HUES64 (cell line): ENCODE results near the gene SHROOM3.
A peak's percentile ranks its signal among the peaks of the same experiment; 100 is the strongest.
"Not testable (repeated sequence)": the region's sequence is repeated elsewhere in the genome, so short reads cannot be mapped to it uniquely, and the experiment has no call there.

ENCODE experiments used
- H3K27ac ChIP-seq: 2 replicates; pipeline ENCODE4 v1.7.0; 2013; ENCODE audit warnings: low read depth, low read length, inconsistent platforms
- H3K27me3 ChIP-seq: 2 replicates; pipeline ENCODE4 v1.6.1; 2013; ENCODE audit warnings: mild to moderate bottlenecking, low read length; ENCODE audit not compliant: insufficient read depth
- H3K36me3 ChIP-seq: 2 replicates; pipeline ENCODE4 v1.6.1; 2013; ENCODE audit warnings: mild to moderate bottlenecking, low read length; ENCODE audit not compliant: insufficient read depth
- H3K4me1 ChIP-seq: 2 replicates; pipeline ENCODE4 v1.6.1; 2013; ENCODE audit warnings: mild to moderate bottlenecking, low read length, moderate library complexity; ENCODE audit not compliant: insufficient read depth
- H3K4me3 ChIP-seq: 2 replicates; pipeline ENCODE4 v1.5.1; 2013; ENCODE audit warnings: mild to moderate bottlenecking, low read length, moderate library complexity
- H3K9ac ChIP-seq: 2 replicates; pipeline ENCODE4 v1.6.1; 2013; ENCODE audit warnings: mild to moderate bottlenecking, low read depth, low read length
- H3K9me3 ChIP-seq: 2 replicates; pipeline ENCODE4 v1.6.1; 2013; ENCODE audit warnings: low read depth, low read length; ENCODE audit not compliant: insufficient read depth
- WGBS: fragments of 150-250, 120-280 bp; methylation state at CpG from one replicate; pipeline ENCODE4 v1.1.7; 2013; ENCODE audit warnings: missing lambda C conversion rate; 5-methylcytosine and 5-hydroxymethylcytosine counted together

The SHROOM3 gene

DNA sequence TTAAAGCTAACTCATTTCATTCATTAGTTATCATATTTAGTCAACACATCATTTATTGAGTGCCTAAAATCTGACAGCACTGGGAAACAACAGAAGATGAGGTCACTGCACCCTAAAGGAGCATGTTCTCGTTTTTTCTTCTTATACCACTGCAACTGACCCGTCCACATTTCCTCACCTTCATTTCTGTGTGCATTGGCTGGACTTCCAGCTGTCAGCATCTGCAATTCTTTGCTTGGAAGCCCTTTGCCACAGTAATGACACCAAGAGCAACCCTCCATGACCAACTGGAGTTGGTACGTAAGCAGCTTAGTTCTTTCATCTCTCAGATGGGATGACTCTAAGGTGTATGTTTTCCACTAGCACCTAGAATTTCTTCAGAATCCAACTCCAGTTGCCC lies 13.2 kb downstream of the SHROOM3 start:
- Histone ChIP-seq H3K9me3 (no peaks in the 10 kb centered on the region), H3K27me3 (no peaks in the 10 kb centered on the region), H3K9ac (no peak overlapping the region), H3K27ac (no peak overlapping the region), H3K4me1 (peaks cover 34% of the 10 kb centered on the region), H3K36me3 (no peaks in the 10 kb centered on the region), H3K4me3 (no peak overlapping the region)
- 92% methylated on average over 3 of the region's 3 CpGs for WGBS

DNA sequence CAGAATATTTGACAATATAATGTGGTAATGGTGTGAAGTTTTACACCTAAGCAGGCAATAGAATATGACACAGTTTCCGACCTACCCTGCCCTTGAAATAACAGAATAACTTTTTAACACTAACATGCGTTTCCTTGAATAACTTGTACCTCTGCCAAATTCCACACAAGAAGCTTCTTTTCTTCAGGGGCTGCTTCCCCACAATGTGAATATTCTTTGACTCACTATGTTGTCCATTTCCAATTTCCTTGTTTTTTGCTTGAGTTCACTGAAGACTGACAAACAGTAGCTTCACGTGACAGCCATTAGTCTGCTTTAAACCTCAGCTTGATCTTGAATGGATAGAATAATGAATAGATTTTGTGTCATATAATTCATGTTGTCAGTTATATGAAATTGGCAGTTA lies 14.3 kb downstream of the SHROOM3 start:
- H3K4me1 ChIP-seq, result peaks cover 30% of the 10 kb centered on the region; the same call in 1 of the 2 replicates
- H3K36me3 ChIP-seq, result no peaks in the 10 kb centered on the region
- H3K9ac ChIP-seq, result no peak overlapping the region
- H3K27ac ChIP-seq, result peak overlapping the region; percentile 24; the same call in 1 of the 2 replicates
- H3K9me3 ChIP-seq, result no peaks in the 10 kb centered on the region
- no peaks in the 10 kb centered on the region for H3K27me3 ChIP-seq
- WGBS, result 92% methylated on average over 3 of the region's 3 CpGs
- H3K4me3 ChIP-seq, result no peak overlapping the region

DNA sequence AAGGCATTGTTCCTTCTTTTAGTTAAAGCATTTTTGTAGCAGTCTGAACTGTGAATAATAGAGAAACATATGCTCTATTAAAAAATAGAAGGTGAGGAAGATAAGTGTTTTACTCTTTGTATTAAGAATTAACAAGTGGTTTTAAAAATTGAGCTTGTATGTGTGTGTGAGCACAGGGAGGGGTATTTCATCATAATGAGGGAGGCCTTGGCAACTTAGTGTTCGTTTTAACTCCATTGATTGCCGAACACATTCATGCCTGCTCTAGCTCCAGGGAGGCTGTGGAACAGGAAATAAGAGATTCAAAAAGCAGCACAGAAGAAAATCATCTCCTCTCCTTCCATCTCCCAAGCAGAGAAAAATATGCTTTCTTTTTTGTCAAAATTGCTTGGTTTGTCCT lies 14.8 kb downstream of the SHROOM3 start:
- Histone ChIP-seq H3K27me3 (no peaks in the 10 kb centered on the region), H3K9ac (no peak overlapping the region), H3K4me1 (peaks cover 30% of the 10 kb centered on the region; the same call in 1 of the 2 replicates)

DNA sequence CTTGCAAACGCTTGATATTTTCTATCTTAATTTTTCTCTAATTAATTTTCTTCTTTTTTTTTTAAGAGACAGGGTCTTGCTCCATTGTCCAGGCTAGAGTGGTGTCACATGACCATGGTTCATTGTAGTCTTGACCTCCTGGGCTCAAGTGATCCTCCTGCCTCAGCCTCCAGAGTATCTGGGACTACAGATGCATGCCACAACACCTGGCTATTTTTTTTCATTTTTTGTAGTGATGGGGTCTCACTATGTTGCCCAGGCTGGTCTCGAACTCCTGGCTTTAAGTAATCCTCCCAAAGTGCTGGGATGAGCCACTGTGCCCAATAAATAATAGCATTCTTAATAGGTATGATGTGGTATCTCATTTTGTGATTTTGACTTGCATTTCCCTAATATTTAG lies 18.2 kb downstream of the SHROOM3 start:
- Histone ChIP-seq H3K4me3 (no peak overlapping the region), H3K27ac (no peak overlapping the region), H3K9me3 (no peaks in the 10 kb centered on the region), H3K9ac (no peak overlapping the region), H3K4me1 (peaks cover 25% of the 10 kb centered on the region), H3K36me3 (no peaks in the 10 kb centered on the region), H3K27me3 (no peaks in the 10 kb centered on the region)
- 76% methylated on average over 2 of the region's 2 CpGs for WGBS

More for the DNA sequence above, 14.8 kb downstream of the SHROOM3 start:
- Histone ChIP-seq H3K4me3 (no peak overlapping the region), H3K9me3 (no peaks in the 10 kb centered on the region), H3K36me3 (no peaks in the 10 kb centered on the region), H3K27ac (peak overlapping the region; percentile 24; the same call in 1 of the 2 replicates)
- 59% methylated on average over 2 of the region's 2 CpGs for WGBS

DNA sequence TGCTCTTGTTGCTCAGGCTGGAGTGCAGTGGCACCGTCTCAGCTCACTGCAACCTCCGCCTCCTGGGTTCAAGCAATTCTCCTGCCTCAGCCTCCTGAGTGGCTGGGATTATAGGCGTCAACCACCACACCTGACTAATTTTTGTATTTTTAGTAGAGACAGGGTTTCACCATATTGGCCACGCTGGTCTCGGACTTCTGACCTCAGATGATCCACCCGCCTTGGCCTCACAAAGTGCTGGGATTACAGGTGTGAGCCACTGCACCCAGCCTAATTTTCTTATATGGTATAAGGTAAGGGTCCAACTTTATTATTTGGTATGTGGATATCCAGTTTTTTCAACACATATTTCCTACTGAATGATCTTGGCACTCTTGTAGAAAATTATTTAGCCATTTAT lies 19.0 kb downstream of the SHROOM3 start:
- H3K4me1 ChIP-seq, result peaks cover 26% of the 10 kb centered on the region
- not testable (repeated sequence) for H3K9me3 ChIP-seq, H3K36me3 ChIP-seq, H3K27ac ChIP-seq, H3K27me3 ChIP-seq, H3K4me3 ChIP-seq, H3K9ac ChIP-seq
- WGBS, result 96% methylated on average over 6 of the region's 6 CpGs

DNA sequence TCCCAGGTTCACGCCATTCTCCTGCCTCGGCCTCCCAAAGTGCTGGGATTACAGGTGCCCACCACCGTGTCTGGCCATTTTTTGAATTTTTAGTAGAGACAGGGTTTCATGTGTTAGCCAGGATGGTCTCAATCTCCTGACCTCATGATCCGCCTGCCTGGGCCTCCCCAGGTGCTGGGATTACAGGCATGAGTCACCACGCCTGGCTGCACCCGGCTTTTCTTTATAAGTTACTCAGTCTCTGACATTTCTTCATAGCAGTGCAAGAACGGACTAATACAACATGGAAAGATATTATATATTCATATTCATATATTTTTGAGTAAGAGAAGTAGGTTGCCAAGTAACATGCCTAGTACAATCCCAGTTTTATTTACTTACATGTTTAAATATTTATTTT lies 22.9 kb downstream of the SHROOM3 start:
- peak overlapping the region; percentile 78 for H3K27ac ChIP-seq
- H3K9me3 ChIP-seq, result peaks cover 6% of the 10 kb centered on the region; the same call in 1 of the 2 replicates
- H3K4me1 ChIP-seq, result peaks cover 28% of the 10 kb centered on the region
- WGBS, result 91% methylated on average over 6 of the region's 7 CpGs
- H3K36me3 ChIP-seq, result no peaks in the 10 kb centered on the region; the same call in 1 of the 2 replicates
- peak overlapping the region; percentile 69; the same call in 1 of the 2 replicates for H3K9ac ChIP-seq
- H3K27me3 ChIP-seq, result no peaks in the 10 kb centered on the region
- H3K4me3 ChIP-seq, result no peak overlapping the region

DNA sequence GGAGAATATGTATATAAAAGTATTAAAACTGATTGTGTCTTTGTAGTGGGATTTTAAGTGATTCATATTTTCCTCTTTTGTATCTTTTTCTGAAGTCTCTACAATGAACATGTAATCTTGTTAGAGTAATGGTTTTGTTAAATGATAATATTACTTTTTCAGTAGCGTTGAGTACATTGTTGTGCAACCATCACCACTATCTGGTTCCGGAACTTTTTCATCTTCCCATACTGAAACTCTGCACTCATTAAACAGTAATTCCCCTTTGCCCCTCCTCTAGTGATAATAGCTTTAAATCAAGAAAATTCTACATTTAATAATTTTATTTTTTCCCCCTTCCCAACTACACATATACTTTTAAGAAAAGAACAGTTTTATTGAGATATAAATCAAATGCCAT lies 23.3 kb downstream of the SHROOM3 start:
- peaks cover 28% of the 10 kb centered on the region for H3K4me1 ChIP-seq
- peak overlapping the region; percentile 78 for H3K27ac ChIP-seq
- H3K9me3 ChIP-seq, result peaks cover 9% of the 10 kb centered on the region
- H3K27me3 ChIP-seq, result no peaks in the 10 kb centered on the region
- peak overlapping the region; percentile 69 for H3K9ac ChIP-seq
- no peak overlapping the region for H3K4me3 ChIP-seq
- H3K36me3 ChIP-seq, result no peaks in the 10 kb centered on the region; the same call in 1 of the 2 replicates
- 91% methylated on average over 2 of the region's 2 CpGs for whole genome bisulfite sequencing

DNA sequence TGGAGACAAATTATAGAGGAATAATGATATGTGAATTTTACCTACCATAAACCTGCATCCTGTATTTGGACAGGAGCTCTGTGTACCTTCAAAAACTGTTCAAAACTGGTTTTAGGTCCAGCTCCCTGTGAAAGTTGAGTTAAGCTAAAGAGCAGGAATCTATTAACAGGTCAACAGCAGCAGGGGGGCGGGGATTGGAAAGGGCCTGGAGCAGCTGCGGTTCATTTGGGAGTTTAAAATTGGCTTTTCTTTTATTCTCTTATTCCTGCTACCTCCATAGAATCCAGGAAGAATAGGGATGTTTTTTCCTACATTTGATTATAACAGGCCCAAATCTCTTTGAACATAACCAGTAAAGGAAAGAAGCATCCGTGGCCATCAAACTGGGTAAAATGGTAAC lies 23.8 kb downstream of the SHROOM3 start:
- WGBS, result 0% methylated on average over 2 of the region's 3 CpGs
- H3K4me3 ChIP-seq, result peak overlapping the region; percentile 33; the same call in 1 of the 2 replicates
- H3K27ac ChIP-seq, result peak overlapping the region; percentile 78
- H3K9ac ChIP-seq, result peak overlapping the region; percentile 69
- peaks cover 28% of the 10 kb centered on the region for H3K4me1 ChIP-seq
- peaks cover under 1% of the 10 kb centered on the region; the same call in 1 of the 2 replicates for H3K36me3 ChIP-seq
- H3K27me3 ChIP-seq, result no peaks in the 10 kb centered on the region
- H3K9me3 ChIP-seq, result peaks cover 14% of the 10 kb centered on the region

DNA sequence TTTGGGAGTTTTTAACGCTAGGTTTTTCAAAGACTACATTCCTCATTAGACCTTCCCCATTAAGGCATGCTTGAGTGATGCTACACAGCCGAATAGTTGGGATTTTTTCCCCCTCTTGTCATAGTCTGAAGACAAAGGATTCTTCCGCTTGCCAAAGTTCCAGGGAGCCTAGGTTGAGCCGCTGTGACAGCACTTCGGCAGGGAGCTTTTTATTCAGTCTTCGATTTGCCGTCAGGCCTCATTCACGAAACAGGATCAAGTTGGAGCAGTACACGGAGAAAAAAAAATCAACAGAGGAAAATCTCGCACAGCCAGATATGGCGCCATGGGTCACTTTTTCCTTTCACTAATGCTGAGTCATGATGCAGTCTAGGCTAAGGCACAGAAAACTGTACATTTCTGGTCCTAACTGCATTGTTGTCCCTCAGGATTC lies 24.3 kb downstream of the SHROOM3 start:
- 10% methylated on average over 11 of the region's 11 CpGs for WGBS
- Histone ChIP-seq H3K9ac (peak overlapping the region; percentile 69), H3K36me3 (peaks cover 4% of the 10 kb centered on the region; the same call in 1 of the 2 replicates), H3K4me1 (peaks cover 28% of the 10 kb centered on the region), H3K9me3 (peaks cover 19% of the 10 kb centered on the region), H3K27me3 (no peaks in the 10 kb centered on the region), H3K27ac (peak overlapping the region; percentile 78), H3K4me3 (peak overlapping the region; percentile 33; the same call in 1 of the 2 replicates)

DNA sequence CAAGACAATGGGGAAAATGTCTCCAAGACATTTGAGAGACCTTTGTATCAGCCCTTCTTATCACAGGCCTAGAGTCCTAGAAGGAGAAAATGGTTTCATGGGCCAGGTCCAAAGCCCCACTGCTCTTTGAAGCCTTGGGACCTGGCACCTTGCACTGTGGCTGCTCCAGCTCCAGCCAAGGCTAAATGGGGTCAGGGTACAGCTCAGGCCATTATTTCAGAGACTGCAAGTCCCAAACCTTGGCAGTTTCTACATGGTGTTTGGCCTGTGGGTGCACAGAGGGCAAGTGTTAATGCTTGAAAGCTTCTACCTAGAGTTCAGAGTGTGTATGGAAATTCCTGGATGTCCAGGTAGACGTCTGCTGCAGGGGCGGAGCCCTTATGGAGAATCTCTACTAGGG lies 28.5 kb downstream of the SHROOM3 start:
- no peak overlapping the region for H3K27ac ChIP-seq
- H3K4me1 ChIP-seq, result peaks cover 27% of the 10 kb centered on the region
- H3K27me3 ChIP-seq, result no peaks in the 10 kb centered on the region
- WGBS, result 97% methylated on average over 2 of the region's 2 CpGs
- no peak overlapping the region for H3K9ac ChIP-seq
- peaks cover 4% of the 10 kb centered on the region; the same call in 1 of the 2 replicates for H3K36me3 ChIP-seq
- H3K9me3 ChIP-seq, result peaks cover 21% of the 10 kb centered on the region
- no peak overlapping the region for H3K4me3 ChIP-seq

DNA sequence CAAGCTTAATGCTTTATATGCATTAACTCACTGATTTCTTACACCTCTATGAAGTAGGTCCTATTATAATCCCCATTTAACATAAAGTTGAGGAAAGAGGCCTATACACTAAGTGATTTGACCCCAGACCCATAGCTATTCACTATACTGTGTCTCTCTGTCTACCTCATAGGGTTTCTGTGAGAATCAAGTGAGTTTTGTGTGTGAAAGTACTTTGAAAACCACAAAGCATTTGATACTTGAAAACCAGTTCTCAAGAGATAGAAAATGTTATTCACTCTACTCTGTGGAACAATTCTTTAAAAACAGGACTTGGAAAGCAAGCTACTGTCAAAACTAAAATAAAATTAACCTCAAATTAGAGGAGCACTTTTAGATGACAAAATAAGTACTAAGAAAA lies 35.0 kb downstream of the SHROOM3 start:
- Histone ChIP-seq H3K36me3 (no peaks in the 10 kb centered on the region; the same call in 1 of the 2 replicates), H3K9me3 (no peaks in the 10 kb centered on the region), H3K27me3 (no peaks in the 10 kb centered on the region), H3K27ac (no peak overlapping the region), H3K9ac (no peak overlapping the region), H3K4me3 (no peak overlapping the region), H3K4me1 (peaks cover 10% of the 10 kb centered on the region; the same call in 1 of the 2 replicates)

DNA sequence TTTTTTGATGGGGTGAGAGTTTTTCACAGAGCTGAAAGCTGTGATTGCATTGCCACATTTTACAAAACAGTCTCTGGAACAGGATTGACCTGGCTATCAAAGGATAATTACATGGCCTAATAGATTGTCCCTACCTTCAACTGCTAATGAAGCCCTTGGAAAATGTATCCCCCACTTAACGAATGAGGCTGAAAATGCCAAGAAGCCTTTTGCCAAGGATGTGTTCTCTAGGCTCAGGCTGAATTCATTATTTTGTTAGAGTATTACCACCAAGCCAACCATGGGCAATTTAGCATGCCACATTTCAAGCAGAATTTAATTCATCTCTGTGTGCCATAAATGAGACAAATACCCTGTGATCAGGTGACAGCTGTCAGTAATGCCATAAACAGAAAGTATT lies 35.5 kb downstream of the SHROOM3 start:
- no peak overlapping the region for H3K9ac ChIP-seq
- H3K4me1 ChIP-seq, result peaks cover 10% of the 10 kb centered on the region; the same call in 1 of the 2 replicates
- no peaks in the 10 kb centered on the region for H3K27me3 ChIP-seq
- H3K9me3 ChIP-seq, result no peaks in the 10 kb centered on the region
- no peaks in the 10 kb centered on the region for H3K36me3 ChIP-seq
- no peak overlapping the region for H3K27ac ChIP-seq
- H3K4me3 ChIP-seq, result no peak overlapping the region
- WGBS, result 93% methylated on average over 1 of the region's 1 CpG
